Thyroid gland (tissue), 4 donors: ENCODE measurements around the gene CPLX1. TPM values are rescaled to one million over a fixed set of nuclear protein-coding genes. Genes with fewer than 3 reads are reported as not detected.
"Not testable (repeated sequence)": the region's sequence is repeated elsewhere in the genome, so short reads cannot be mapped to it uniquely, and the experiment has no call there.

Source experiments
- DNase-seq, 2 donors: peaks; one replicate each; pipeline ENCODE4 v3.0.0-alpha.2; 2019
- H3K27ac ChIP-seq, 3 donors: fragments of 200-600 bp; sonication (generic); 1 replicate in 2 of 3; 2 replicates in 1 of 3; pipeline ENCODE4 v1.5.1; 2016 to 2019; ENCODE audit warnings: mild to moderate bottlenecking in 1 of 3, moderate library complexity in 1 of 3
- H3K27me3 ChIP-seq: fragments of 200-600 bp; sonication (generic); one replicate; pipeline ENCODE4 v1.5.1; 2019
- H3K36me3 ChIP-seq, 2 donors: fragments of 200-600 bp; sonication (generic); one replicate each; pipeline ENCODE4 v1.5.1; 2016 to 2019
- H3K4me1 ChIP-seq, 2 donors: fragments of 200-600 bp; sonication (generic); one replicate each; pipeline ENCODE4 v1.5.1; 2017 to 2019
- H3K4me3 ChIP-seq, 3 donors: fragments of 200-600 bp; sonication (generic); replicated peaks in 1 of 3; 1 replicate in 2 of 3; 2 replicates in 1 of 3; pipeline ENCODE4 v1.5.1; 2016; ENCODE audit warnings: mild to moderate bottlenecking in 1 of 3
- H3K9me3 ChIP-seq: fragments of 200-600 bp; sonication (generic); one replicate; pipeline ENCODE4 v1.5.1; 2017
- CTCF ChIP-seq, 6 experiments: fragments of 200-600 bp in 3 of 6; fragments of 450-650 bp in 3 of 6; sonication (generic) in 3 of 6; IDR thresholded peaks; one replicate each; pipeline ENCODE4 v1.5.1; 2016 to 2019; ENCODE audit warnings: antibody characterized with exemption in 6 of 6, mild to moderate bottlenecking in 2 of 6, inconsistent platforms in 1 of 6, moderate library complexity in 1 of 6
- POLR2A ChIP-seq, 2 donors: fragments of 450-650 bp; IDR thresholded peaks; one replicate each; pipeline ENCODE4 v1.6.1; 2017; ENCODE audit warnings: antibody characterized with exemption in 2 of 2, mild to moderate bottlenecking in 2 of 2, moderate library complexity in 1 of 2
- WGBS, 2 donors: methylation state at CpG; one replicate each; pipeline ENCODE4 v1.1.5; 2017; 5-methylcytosine and 5-hydroxymethylcytosine counted together
- intact Hi-C: fragments of 100-400 bp; cut with DNase I; formaldehyde crosslinking; loops from one replicate; pipeline ENCODE4 v1.15.1; 2023
- total RNA-seq, 4 donors: library from RNA; depleted of rRNA; stranded (reverse); fragments of >200 nt; gene quantifications; one replicate each; pipeline ENCODE4 v1.2.3, GENCODE V29; 2016

Gene CPLX1
- total RNA-seq, 4 donors from 2014 or later, result 0.75 to 3.2 (median 1.4) TPM; not detected in 1

GRCh38 chr4:785332-786073, 40.4 kb downstream of the CPLX1 start:
- Histone ChIP-seq H3K4me1 (peaks cover 13 to 27% of the 10 kb centered on the region in 2 donors), H3K36me3 (peaks cover 0 to 5% of the 10 kb centered on the region in 2 donors), H3K27ac (peak overlapping the region in 2 of 3 donors; percentile 63 to 65), H3K27me3 (peaks cover 17% of the 10 kb centered on the region), H3K9me3 (no peaks in the 10 kb centered on the region), H3K4me3 (peak overlapping the region in 1 of 3 donors; percentile 26)
- intact Hi-C loops, result no loop called here
- 20 to 25% methylated on average over 37 to 50 of the region's 57 CpGs for WGBS, 2 donors
- no peak for DNase-seq
- TF ChIP-seq CTCF (IDR thresholded peaks at IDR 0.05) (no peak), POLR2A (IDR thresholded peaks at IDR 0.05) (no peak)

- Histone ChIP-seq H3K36me3 (peaks cover 0 to 5% of the 10 kb centered on the region in 2 donors), H3K27ac (no peak overlapping the region), H3K4me3 (no peak overlapping the region), H3K27me3 (peaks cover 17% of the 10 kb centered on the region), H3K9me3 (no peaks in the 10 kb centered on the region), H3K4me1 (peaks cover 21 to 35% of the 10 kb centered on the region in 2 donors)
- 52 to 73% methylated on average over 52 to 54 of the region's 57 CpGs for WGBS, 2 donors
- intact Hi-C loops, result no loop called here
- no peak for DNase-seq
- TF ChIP-seq POLR2A (IDR thresholded peaks at IDR 0.05) (no peak), CTCF (IDR thresholded peaks at IDR 0.05) (no peak)
Measured at GRCh38 chr4:784401-785331, 41.3 kb downstream of the CPLX1 start.

GRCh38 chr4:781493-782216, 44.3 kb downstream of the CPLX1 start:
- TF ChIP-seq CTCF (IDR thresholded peaks at IDR 0.05) (no peak), POLR2A (IDR thresholded peaks at IDR 0.05) (peak; percentile 66 to 99)
- peak overlapping the region; percentile 78 to 100 (median 99) for H3K4me3 ChIP-seq
- H3K27me3 ChIP-seq, result peaks cover 17% of the 10 kb centered on the region
- intact Hi-C loops, result no loop called here
- peak overlapping the region; percentile 83 to 90 (median 88) for H3K27ac ChIP-seq
- H3K9me3 ChIP-seq, result no peaks in the 10 kb centered on the region
- WGBS, 2 donors, result 1 to 2% methylated on average over 10 to 19 of the region's 57 CpGs
- peaks cover 27 to 51% of the 10 kb centered on the region in 2 donors for H3K4me1 ChIP-seq
- peak; percentile 99 for DNase-seq
- peaks cover 13 to 17% of the 10 kb centered on the region in 2 donors for H3K36me3 ChIP-seq

GRCh38 chr4:780716-781492, 45.0 kb downstream of the CPLX1 start:
- Histone ChIP-seq H3K4me1 (peaks cover 20 to 48% of the 10 kb centered on the region in 2 donors), H3K9me3 (no peaks in the 10 kb centered on the region), H3K27me3 (peaks cover 9% of the 10 kb centered on the region), H3K36me3 (peaks cover 20 to 22% of the 10 kb centered on the region in 2 donors), H3K4me3 (peak overlapping the region; percentile 78 to 100 (median 99)), H3K27ac (peak overlapping the region; percentile 77 to 83 (median 80))
- TF ChIP-seq POLR2A (IDR thresholded peaks at IDR 0.05), result no peak
- no peak for TF ChIP-seq CTCF (IDR thresholded peaks at IDR 0.05)
- intact Hi-C loops, result no loop called here
- WGBS, 2 donors, result 3 to 14% methylated on average over 10 to 23 of the region's 38 CpGs
- no peak for DNase-seq

- Histone ChIP-seq H3K27ac (peak overlapping the region in 2 of 3 donors; percentile 77 to 83), H3K36me3 (peaks cover 25 to 29% of the 10 kb centered on the region in 2 donors), H3K4me1 (peaks cover 15 to 42% of the 10 kb centered on the region in 2 donors), H3K4me3 (peak overlapping the region; percentile 78 to 100 (median 99))
- 63 to 72% methylated on average over 10 of the region's 10 CpGs for WGBS, 2 donors
- H3K9me3 ChIP-seq, H3K27me3 ChIP-seq, DNase-seq, intact Hi-C loops: not testable (repeated sequence)
Measured at GRCh38 chr4:780255-780654, 45.7 kb downstream of the CPLX1 start.
